Anterior cingulate cortex (tissue), 58 donors: ENCODE results near the gene IKBKG.
"Not testable (repeated sequence)": the region's sequence is repeated elsewhere in the genome, so short reads cannot be mapped to it uniquely, and the experiment has no call there.

ENCODE experiments used
- DNase-seq, 58 donors: peaks; one replicate each; lab custom pipeline; 2025; lab: John Stamatoyannopoulos, UW

IKBKG gene

DNA sequence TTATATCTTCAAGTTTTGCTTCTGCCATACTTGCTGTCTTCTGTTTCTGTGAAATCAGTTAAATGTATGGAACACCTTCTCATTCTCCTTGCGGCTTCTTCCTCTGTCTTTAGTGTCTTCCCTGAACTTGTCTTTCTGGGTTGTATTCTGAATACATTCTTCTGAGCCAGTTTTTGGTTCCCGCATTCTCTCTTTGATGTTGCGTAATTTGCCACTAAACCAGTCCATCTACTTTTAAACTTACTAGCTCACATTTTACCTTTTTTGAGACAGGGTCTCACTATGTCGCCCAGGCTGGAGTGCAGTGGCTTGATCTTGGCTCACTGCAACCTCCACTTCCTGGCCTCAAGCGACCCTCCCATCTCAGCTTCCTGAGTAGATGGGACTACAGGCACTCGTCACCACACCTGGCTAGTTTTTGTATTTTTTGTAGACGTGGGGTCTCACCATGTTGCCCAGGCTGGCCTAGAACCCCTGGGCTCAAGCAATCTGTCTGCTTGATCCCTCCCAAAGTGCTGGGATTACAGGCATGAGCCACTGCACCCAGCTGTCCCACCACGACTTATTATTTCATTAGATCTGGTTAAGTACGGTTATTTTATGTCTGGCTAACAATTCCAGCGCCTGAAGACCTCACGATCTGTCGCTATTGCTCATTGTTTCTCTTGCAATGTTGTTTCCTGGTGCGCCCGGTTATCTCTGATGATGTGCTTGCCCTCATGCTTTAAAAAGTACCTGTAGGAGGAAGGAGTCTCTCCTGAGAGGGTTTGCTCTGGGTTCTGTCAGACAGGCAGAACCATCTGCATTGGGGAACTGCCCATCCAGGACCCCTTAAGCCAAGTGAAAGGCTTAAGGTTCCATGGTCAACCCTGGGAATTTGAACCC lies 21.6 kb upstream of the IKBKG start:
- DNase-seq = no peak

GRCh38 chrX:154526901-154527675 lies 20.3 kb upstream of the IKBKG start:
- peak in 56 of 58 donors; percentile 3 to 83 (median 52) for DNase-seq

GRCh38 chrX:154529206-154529612 lies 18.2 kb upstream of the IKBKG start:
- no peak for DNase-seq

GRCh38 chrX:154530286-154530685 lies 17.1 kb upstream of the IKBKG start:
- no peak for DNase-seq

- peak in 1 of 58 donors; percentile 24 for DNase-seq
Measured at GRCh38 chrX:154531626-154532025, 15.8 kb upstream of the IKBKG start.

GRCh38 chrX:154532690-154533089 lies 14.7 kb upstream of the IKBKG start:
- DNase-seq = no peak

DNA sequence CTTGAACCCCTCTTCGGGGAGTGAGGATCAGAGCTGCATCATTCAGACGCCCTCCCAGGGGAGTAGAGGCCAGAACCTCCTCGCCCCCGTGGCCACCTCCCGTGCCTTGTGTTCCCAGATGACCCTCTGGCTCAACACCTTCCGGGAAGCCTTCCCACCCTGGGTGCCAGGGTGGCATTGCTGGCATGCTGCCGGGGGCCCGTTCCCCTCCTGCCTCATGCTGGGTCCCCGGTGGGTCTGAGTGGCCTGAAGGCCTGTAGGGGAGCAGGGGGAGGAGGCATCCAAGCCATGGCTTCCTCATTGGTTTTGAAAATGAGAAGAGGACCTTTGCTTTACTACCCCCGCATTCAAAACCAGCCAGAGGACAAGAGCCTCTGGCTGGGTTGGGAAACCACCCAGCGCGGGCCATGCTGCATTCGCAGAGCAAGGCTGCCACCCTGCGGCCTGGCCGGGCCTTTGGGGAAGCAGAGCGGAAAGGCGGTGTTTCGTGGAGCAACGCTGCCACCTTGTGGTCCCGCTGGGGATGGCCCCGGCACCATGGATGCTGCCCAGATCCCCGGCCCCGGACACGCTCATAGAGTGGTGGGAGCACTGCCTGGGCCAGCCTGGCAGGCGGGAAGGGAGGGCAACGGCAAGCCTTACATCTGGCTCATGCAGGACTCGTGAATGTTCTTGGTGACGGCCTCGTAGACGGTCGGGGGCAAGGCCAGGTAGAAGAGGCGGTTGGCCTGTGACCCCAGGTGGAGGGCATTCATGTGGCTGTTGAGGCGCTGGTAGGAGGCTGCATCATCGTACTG lies 12.7 kb upstream of the IKBKG start:
- peak; percentile 7 to 92 (median 73) for DNase-seq

DNA sequence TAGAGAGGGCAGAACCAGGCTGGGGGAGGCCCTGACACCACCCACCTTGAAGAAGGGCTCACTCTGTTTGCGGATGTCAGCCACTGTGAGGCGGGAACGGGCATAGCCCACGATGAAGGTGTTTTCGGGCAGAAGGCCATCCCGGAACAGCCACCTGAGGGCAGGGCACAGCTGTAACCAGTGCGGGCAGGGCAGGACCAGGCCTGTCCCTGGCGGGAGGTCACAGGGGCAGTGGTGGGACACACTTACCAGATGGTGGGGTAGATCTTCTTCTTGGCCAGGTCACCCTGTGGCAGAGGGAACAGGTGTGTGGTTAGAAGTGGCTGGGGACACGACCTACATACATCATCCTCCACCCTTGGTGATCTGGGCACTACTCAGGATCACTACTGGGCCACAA lies 11.5 kb upstream of the IKBKG start:
- DNase-seq = no peak

DNA sequence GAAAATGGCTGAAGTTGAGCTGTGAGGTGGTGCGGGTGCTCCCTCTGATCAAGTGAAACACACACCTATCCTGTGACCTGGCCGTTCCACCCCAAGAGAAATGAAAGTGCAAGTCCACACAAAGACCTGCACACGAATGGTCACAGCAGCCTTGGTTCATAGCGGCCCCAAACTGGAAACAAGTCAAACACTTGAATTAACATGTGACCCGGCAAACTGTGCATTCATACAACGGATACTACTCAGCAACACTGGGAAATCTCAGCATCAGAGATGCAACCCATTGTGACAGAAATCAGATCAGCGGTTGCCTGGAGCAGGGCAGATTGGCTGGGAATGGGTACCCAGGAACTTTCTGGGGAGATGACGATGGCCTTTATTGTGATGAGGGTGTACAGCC lies 8.3 kb upstream of the IKBKG start:
- peak in 4 of 58 donors; percentile 1 to 26 (median 18) for DNase-seq

- not testable (repeated sequence) for DNase-seq
Measured at GRCh38 chrX:154540365-154540764, 7.1 kb upstream of the IKBKG start.

DNA sequence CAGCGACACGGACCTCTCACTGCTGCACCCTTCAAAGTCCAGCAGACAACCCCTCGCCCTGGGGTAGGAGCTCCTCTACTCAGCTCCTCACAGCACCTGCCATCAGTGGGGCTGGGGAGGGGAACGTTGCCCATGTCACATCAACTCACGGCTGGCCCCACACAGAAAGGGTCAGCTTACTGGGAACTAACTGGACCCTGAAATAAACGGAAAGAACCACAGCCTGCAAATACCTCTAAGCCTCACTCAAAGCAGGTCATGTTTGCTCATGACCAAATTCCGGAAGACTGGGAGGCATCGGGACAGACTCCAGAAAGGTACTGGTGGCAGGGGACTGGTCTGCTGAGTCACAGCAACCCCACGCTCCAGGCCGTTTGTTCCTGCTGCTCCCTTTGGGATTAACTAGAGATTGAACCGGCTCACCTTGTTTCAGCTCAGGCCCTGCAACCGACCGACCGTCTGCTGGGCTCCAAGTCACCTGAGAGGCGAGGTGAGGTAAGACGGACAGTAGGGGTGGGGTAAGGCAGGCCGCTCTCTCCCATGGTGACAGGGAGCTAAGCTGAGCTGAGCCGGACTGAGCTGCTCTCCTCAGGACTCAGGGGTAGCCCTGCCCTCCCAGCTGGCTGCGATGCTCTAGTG lies 6.4 kb upstream of the IKBKG start:
- DNase-seq = no peak

GRCh38 chrX:154541589-154541895 lies 5.9 kb upstream of the IKBKG start:
- no peak for DNase-seq

DNA sequence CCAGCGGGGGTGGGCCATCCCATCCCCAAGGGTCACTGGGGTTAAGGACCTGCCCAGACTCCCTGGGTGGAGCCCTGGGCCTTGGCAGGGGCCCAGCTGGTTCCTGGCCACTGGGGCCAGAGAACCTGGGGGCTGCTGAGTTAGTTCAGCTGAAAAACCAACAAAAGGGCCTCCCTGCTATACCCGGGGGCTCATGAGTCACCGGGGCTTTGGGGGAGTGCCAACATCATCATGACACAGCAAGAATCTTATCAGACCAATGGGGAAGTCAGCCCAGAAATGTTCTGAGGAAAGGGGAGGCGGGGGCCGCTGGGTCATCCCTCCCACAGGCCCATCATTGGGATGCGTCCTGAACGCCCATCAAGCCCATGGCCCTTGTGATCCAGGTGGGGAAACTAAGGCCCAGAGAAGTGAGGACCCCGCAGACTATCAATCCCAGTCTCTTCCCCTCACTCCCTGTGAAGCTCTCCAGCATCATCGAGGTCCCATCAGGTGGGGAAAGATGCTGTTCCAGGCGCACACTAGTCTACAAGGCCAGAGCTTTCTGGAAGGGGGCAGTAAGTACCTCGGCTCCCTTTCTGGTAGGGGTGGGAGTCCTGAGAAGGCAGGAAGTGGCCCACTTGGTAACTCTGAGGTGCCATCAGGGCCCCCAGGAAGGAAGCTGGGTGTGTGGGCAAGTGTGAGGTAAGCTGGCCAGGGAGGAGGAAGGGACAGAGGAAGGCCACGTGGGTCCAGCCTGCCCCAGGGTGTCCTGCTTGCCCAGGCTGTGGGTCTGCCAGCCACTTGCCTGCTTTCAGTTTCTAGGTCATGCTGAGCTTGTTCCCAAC lies 5.3 kb upstream of the IKBKG start:
- DNase-seq = peak in 36 of 58 donors; percentile 1 to 71 (median 16)

- DNase-seq = peak in 12 of 58 donors; percentile 1 to 46 (median 18)
Measured at GRCh38 chrX:154542723-154543424, 4.5 kb upstream of the IKBKG start.

- DNase-seq = no peak
Measured at GRCh38 chrX:154545673-154546274, 1.6 kb upstream of the IKBKG start.

GRCh38 chrX:154546354-154547244 lies 821 bp upstream of the IKBKG start, which contains the start of gene G6PD:
G6PD (minus strand) TSS chrX:154546846; CDS start chrX:154546155, 691 bp downstream.
- peak in 42 of 58 donors; percentile 15 to 87 (median 70) for DNase-seq

GRCh38 chrX:154548028-154548316 lies 552 bp downstream of the IKBKG start:
- no peak for DNase-seq
